ENCODE data around the gene ACTN4.
"Not testable (repeated sequence)": the region's sequence is repeated elsewhere in the genome, so short reads cannot be mapped to it uniquely, and the experiment has no call there.

The ACTN4 gene

GRCh38 chr19:38647368-38647965 is at the start of gene ACTN4:
TSS of gene ACTN4 (plus strand) at chr19:38647649. CDS start at chr19:38647746, 97 bp downstream.
- in situ Hi-C loops (cut with MboI; ENCODE audit: low sequenced_read_pairs): no loop called here

- in situ Hi-C loops (cut with MboI; ENCODE audit: low sequenced_read_pairs): no loop called here
Measured at GRCh38 chr19:38599722-38600121, 47.7 kb upstream of the ACTN4 start.

GRCh38 chr19:38602856-38603255 is 44.6 kb upstream of the ACTN4 start:
- in situ Hi-C loops (cut with MboI; ENCODE audit: low sequenced_read_pairs): not testable (repeated sequence)

- in situ Hi-C loops (cut with MboI; ENCODE audit: low sequenced_read_pairs): no loop called here
Measured at GRCh38 chr19:38606131-38606530, 41.3 kb upstream of the ACTN4 start.

GRCh38 chr19:38614289-38614688 is 33.2 kb upstream of the ACTN4 start:
- in situ Hi-C loops (cut with MboI; ENCODE audit: low sequenced_read_pairs): no loop called here

- in situ Hi-C loops (cut with MboI; ENCODE audit: low sequenced_read_pairs): no loop called here
Measured at GRCh38 chr19:38615007-38615581, 32.4 kb upstream of the ACTN4 start.

GRCh38 chr19:38616265-38616664 is 31.2 kb upstream of the ACTN4 start:
- in situ Hi-C loops (cut with MboI; ENCODE audit: low sequenced_read_pairs): no loop called here

- in situ Hi-C loops (cut with MboI; ENCODE audit: low sequenced_read_pairs): no loop called here
Measured at GRCh38 chr19:38617283-38617763, 30.1 kb upstream of the ACTN4 start.

- in situ Hi-C loops (cut with MboI; ENCODE audit: low sequenced_read_pairs): no loop called here
Measured at GRCh38 chr19:38617764-38618589, 29.5 kb upstream of the ACTN4 start, which contains the start of gene MAP4K1. TSS of gene MAP4K1 (minus strand) at chr19:38617953. CDS start at chr19:38617895, 58 bp downstream.

- in situ Hi-C loops (cut with MboI; ENCODE audit: low sequenced_read_pairs): no loop called here
Measured at GRCh38 chr19:38618590-38619360, 28.7 kb upstream of the ACTN4 start, which contains the start of gene EIF3K. TSS of gene EIF3K (plus strand) at chr19:38619188. CDS start at chr19:38619269, 81 bp downstream.

- in situ Hi-C loops (cut with MboI; ENCODE audit: low sequenced_read_pairs): no loop called here
Measured at GRCh38 chr19:38619361-38620174, 27.9 kb upstream of the ACTN4 start.

- in situ Hi-C loops (cut with MboI; ENCODE audit: low sequenced_read_pairs): no loop called here
Measured at GRCh38 chr19:38624822-38625221, 22.6 kb upstream of the ACTN4 start.

- in situ Hi-C loops (cut with MboI; ENCODE audit: low sequenced_read_pairs): no loop called here
Measured at GRCh38 chr19:38626401-38626800, 21.0 kb upstream of the ACTN4 start.

GRCh38 chr19:38629568-38629967 is 17.9 kb upstream of the ACTN4 start:
- in situ Hi-C loops (cut with MboI; ENCODE audit: low sequenced_read_pairs): no loop called here

- in situ Hi-C loops (cut with MboI; ENCODE audit: low sequenced_read_pairs): not testable (repeated sequence)
Measured at GRCh38 chr19:38631301-38631700, 16.1 kb upstream of the ACTN4 start.

GRCh38 chr19:38631811-38632475 is 15.5 kb upstream of the ACTN4 start:
- in situ Hi-C loops (cut with MboI; ENCODE audit: low sequenced_read_pairs): not testable (repeated sequence)

GRCh38 chr19:38632476-38633213 is 14.8 kb upstream of the ACTN4 start:
- in situ Hi-C loops (cut with MboI; ENCODE audit: low sequenced_read_pairs): no loop called here

- in situ Hi-C loops (cut with MboI; ENCODE audit: low sequenced_read_pairs): no loop called here
Measured at GRCh38 chr19:38634757-38635482, 12.5 kb upstream of the ACTN4 start.
